K562 (cell line): ENCODE measurements around the gene DBF4B.

Experiments used
- BCL6 ChIP-seq: fragments of 250-450 bp; sonication (Bioruptor Pico); IDR thresholded peaks from 2 replicates; pipeline ENCODE4 v1.4.0; 2020
- CBX3 ChIP-seq, 2 experiments: IDR thresholded peaks; 1 replicate in 1 of 2; 2 replicates in 1 of 2; pipeline ENCODE4 v1.6.1; 2012; ENCODE audit warnings: inconsistent platforms in 2 of 2, low read length in 2 of 2, borderline replicate concordance in 1 of 2, control low read depth in 1 of 2
- CREB1 ChIP-seq, 2 experiments: sonication (generic) in 1 of 2; formaldehyde crosslinking in 1 of 2; IDR thresholded peaks; 2 replicates each; pipeline versions ENCODE4 v1.6.1 to v1.8.0; 2012 to 2022; ENCODE audit warnings: inconsistent platforms in 1 of 2, mild to moderate bottlenecking in 1 of 2, missing genetic modification reagents in 1 of 2, moderate library complexity in 1 of 2
- CTCF ChIP-seq, 3 experiments: IDR thresholded peaks in 2 of 3; conservative IDR thresholded peaks in 1 of 3; 2 replicates each; pipeline ENCODE4 v1.5.1; 2011 to 2012; ENCODE audit warnings: low read length in 3 of 3, mild to moderate bottlenecking in 3 of 3, control low read depth in 2 of 3, improper control_type of control experiment in 1 of 3, inconsistent platforms in 1 of 3, low read depth in 1 of 3, mixed read lengths in 1 of 3, moderate library complexity in 1 of 3; ENCODE audit not compliant: insufficient read depth in 2 of 3
- ELF4 ChIP-seq: fragments of 450-650 bp; formaldehyde crosslinking; IDR thresholded peaks from 2 replicates; pipeline ENCODE4 v1.4.0; 2022; ENCODE audit warnings: missing genetic modification characterization
- EP300 ChIP-seq: IDR thresholded peaks from 2 replicates; pipeline ENCODE4 v1.6.1; 2012; ENCODE audit warnings: low read length, improper control_type of control experiment
- FOXJ3 ChIP-seq: sonication (generic); formaldehyde crosslinking; IDR thresholded peaks from 2 replicates; pipeline ENCODE4 v1.4.0; 2020; ENCODE audit warnings: mild to moderate bottlenecking, missing genetic modification reagents
- HOXB6 ChIP-seq: fragments of 250-450 bp; sonication (Bioruptor Pico); IDR thresholded peaks from 2 replicates; pipeline ENCODE4 v1.5.1; 2022; ENCODE audit warnings: mild to moderate bottlenecking, borderline replicate concordance
- SRSF3 ChIP-seq: fragments of 200-400 bp; formaldehyde crosslinking; IDR thresholded peaks from 2 replicates; pipeline ENCODE4 v1.6.1; 2016; ENCODE audit warnings: mild to moderate bottlenecking, low read length, moderate library complexity; ENCODE audit not compliant: insufficient read depth
- ZNF644 ChIP-seq: fragments of 200-800 bp; sonication (Bioruptor generic); IDR thresholded peaks from 2 replicates; pipeline ENCODE4 v1.6.1; 2016; ENCODE audit warnings: low read depth, missing genetic modification characterization, missing compliant biosample characterization
- ZZZ3 ChIP-seq: fragments of 450-650 bp; IDR thresholded peaks from 2 replicates; pipeline ENCODE4 v1.6.1; 2016; ENCODE audit warnings: antibody characterized with exemption, mild to moderate bottlenecking, moderate library complexity

GRCh38 chr17:44673893-44674292 lies 34.6 kb upstream of the DBF4B start:
- TF ChIP-seq BCL6 (CRISPR knock-in tag): no peak
- TF ChIP-seq ZZZ3: no peak
- TF ChIP-seq CBX3 (IDR thresholded peaks at IDR 0.05; ENCODE audit: borderline replicate concordance in 1 of 2, low read length in 2 of 2): no peak
- TF ChIP-seq CREB1 (IDR thresholded peaks at IDR 0.05): no peak
- no peak for TF ChIP-seq CREB1 (CRISPR knock-in tag; IDR thresholded peaks at IDR 0.05)
- no peak for TF ChIP-seq ZNF644
- no peak for TF ChIP-seq EP300
- TF ChIP-seq CTCF (IDR thresholded peaks at IDR 0.05 in 2 of 3, conservative IDR thresholded peaks at IDR 0.05 in 1 of 3; ENCODE audit: insufficient read depth in 2 of 3, low read depth in 1 of 3, low read length in 3 of 3): no peak
- no peak for TF ChIP-seq FOXJ3
- no peak for TF ChIP-seq SRSF3
- TF ChIP-seq HOXB6 (CRISPR knock-in tag): no peak
- no peak for TF ChIP-seq ELF4 (CRISPR knock-in tag)
